ENCODE measurements around the gene SLC6A19. TPM values are rescaled to one million over a fixed set of nuclear protein-coding genes. Genes with fewer than 3 reads are reported as not detected.

The SLC6A19 gene
- total and polyA plus RNA-seq, 2 experiments from 2014 or later = 0.09 to 0.32 TPM

DNA sequence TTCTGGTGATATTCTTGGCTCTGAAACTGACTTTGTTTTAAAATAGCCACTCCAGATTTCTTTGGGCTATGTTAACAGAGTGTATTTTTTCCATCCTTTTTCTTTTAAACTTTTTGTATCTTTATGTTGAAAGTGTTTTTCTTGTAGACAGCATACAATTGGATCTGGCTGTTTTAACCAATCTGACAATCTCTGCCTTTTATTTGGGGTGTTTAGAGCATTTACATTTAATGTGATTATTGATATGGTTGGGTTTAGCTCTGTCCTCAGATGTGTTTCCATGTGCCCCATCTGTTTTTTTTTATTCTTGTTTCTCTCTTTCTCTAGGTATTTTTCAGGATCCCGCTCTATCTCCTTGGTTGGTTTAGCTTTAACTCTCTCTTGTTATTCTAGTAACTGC, 34.4 kb downstream of the SLC6A19 start:
- Histone ChIP-seq H3K36me3 (no peaks in the 10 kb centered on the region), H3K9me3 (ENCODE audit: low read depth) (no peaks in the 10 kb centered on the region), H3K27me3 (no peaks in the 10 kb centered on the region), H3K4me1 (ENCODE audit: low read depth) (no peaks in the 10 kb centered on the region), H3K27ac (no peak overlapping the region), H3K4me3 (no peak overlapping the region)
- TF ChIP-seq, protein P1, sequence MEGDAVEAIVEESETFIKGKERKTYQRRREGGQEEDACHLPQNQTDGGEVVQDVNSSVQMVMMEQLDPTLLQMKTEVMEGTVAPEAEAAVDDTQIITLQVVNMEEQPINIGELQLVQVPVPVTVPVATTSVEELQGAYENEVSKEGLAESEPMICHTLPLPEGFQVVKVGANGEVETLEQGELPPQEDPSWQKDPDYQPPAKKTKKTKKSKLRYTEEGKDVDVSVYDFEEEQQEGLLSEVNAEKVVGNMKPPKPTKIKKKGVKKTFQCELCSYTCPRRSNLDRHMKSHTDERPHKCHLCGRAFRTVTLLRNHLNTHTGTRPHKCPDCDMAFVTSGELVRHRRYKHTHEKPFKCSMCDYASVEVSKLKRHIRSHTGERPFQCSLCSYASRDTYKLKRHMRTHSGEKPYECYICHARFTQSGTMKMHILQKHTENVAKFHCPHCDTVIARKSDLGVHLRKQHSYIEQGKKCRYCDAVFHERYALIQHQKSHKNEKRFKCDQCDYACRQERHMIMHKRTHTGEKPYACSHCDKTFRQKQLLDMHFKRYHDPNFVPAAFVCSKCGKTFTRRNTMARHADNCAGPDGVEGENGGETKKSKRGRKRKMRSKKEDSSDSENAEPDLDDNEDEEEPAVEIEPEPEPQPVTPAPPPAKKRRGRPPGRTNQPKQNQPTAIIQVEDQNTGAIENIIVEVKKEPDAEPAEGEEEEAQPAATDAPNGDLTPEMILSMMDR (IDR thresholded peaks at IDR 0.05; ENCODE audit: low read depth, low read length) = no peak
- no peak for DNase-seq (ENCODE audit: low read depth in 1 of 2, low spot score in 1 of 2)

DNA sequence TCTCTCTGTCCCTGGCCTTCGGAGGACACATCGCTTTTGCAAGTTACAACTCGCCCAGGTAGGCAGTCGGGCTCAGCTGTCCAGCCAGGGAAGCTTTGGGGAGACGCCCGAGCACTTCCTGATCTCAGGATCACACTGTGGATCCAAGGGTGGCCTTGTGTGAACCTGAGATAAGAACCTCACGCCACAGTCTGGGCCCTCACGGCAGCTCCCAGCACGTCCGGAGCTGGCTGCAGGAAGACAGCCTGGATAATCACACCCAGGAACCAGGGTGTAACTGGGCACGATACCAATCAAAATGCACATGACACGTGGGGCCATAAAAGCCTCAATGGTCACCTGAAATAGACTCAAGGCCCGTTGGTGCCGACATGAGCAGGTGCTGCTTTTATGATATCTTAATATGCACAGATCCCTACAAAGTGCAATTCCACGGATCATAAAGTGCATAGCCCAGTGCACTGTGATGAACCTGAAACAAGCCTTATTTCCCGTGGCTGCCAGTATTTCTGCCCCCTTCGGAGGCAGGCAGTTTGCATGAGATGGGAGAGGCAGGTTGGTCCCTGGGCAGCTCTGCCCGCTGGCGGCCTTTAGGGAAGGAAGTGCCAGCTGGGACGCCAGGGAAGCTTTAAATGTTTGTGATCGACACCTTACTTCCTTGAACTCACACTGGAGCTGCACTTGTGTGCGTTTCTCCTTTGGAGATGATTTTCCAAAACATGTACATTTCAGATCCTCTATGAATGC, 38.3 kb downstream of the SLC6A19 start:
- Histone ChIP-seq H3K4me3 (no peak overlapping the region), H3K4me1 (ENCODE audit: low read depth) (no peaks in the 10 kb centered on the region), H3K27ac (no peak overlapping the region), H3K9me3 (ENCODE audit: low read depth) (no peaks in the 10 kb centered on the region), H3K27me3 (no peaks in the 10 kb centered on the region), H3K36me3 (no peaks in the 10 kb centered on the region)
- TF ChIP-seq, protein P1 (IDR thresholded peaks at IDR 0.05; ENCODE audit: low read depth, low read length) = no peak
- DNase-seq (ENCODE audit: low read depth in 1 of 2, low spot score in 1 of 2) = no peak

DNA sequence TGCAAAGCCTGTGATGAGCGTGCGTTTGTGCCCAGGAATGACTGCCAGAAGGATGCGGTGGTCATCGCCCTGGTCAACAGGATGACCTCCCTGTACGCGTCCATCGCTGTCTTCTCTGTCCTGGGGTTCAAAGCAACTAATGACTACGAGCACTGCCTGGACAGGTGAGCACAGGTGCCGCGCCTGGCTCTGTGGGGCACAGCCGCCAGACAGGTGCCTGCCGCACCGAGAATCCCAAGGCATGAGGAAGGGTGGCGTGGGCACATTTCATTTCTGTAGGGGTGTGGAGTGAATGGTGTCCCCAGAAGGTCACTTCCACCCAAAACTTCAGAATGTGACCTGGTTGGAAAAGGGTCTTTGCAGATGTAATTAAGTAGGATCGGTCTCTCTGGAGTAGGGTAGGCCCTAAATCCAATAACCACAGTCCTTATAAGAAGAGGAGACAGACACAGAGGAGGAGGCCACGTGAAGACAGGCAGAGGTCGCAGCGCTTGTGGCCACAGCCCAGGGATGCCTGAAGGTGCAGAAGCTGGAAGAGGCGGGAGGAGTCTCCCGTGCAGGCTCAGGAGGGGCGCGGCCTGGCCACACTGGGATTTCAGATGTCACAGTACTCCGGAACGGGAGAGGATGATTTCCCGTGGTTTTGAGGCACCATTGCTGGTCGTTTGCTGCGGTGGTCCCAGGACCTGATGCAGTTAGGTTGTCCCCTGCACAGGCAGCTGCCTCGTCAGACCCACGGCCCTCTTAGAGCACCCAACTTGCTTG, 39.3 kb downstream of the SLC6A19 start:
- Histone ChIP-seq H3K36me3 (no peaks in the 10 kb centered on the region), H3K9me3 (ENCODE audit: low read depth) (no peaks in the 10 kb centered on the region), H3K27me3 (no peaks in the 10 kb centered on the region), H3K4me3 (no peak overlapping the region), H3K27ac (no peak overlapping the region), H3K4me1 (ENCODE audit: low read depth) (no peaks in the 10 kb centered on the region)
- TF ChIP-seq, protein P1 (IDR thresholded peaks at IDR 0.05; ENCODE audit: low read depth, low read length) = no peak
- DNase-seq (ENCODE audit: low read depth in 1 of 2, low spot score in 1 of 2) = no peak

DNA sequence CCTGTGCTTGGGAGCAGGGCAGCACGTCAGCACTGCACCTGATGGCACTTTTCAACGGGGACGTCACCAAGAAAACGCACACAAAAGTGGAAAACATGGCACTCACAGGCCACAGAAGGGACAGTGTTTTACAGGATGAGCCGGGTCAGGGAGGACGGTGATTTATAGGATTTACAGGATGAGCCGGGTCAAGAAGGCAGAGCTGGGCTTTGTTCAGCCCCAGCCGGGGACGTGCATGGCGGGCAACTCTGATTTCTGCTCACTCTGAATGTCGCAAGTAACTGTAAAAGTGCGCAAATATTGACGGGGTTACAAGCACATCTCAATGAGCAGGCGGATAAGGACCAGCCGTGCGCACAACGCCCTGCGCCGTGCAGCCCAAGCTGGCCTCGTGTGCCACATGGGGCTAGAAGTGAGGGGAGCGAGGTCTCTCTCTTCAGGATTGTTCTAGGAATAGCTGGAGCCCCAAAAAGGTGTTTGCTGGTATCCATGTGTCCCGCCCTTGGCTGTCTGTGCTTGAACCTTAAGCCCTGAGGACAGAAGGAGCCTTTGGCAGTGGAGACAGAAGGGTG, 40.2 kb downstream of the SLC6A19 start:
- H3K4me3 ChIP-seq = no peak overlapping the region

DNA sequence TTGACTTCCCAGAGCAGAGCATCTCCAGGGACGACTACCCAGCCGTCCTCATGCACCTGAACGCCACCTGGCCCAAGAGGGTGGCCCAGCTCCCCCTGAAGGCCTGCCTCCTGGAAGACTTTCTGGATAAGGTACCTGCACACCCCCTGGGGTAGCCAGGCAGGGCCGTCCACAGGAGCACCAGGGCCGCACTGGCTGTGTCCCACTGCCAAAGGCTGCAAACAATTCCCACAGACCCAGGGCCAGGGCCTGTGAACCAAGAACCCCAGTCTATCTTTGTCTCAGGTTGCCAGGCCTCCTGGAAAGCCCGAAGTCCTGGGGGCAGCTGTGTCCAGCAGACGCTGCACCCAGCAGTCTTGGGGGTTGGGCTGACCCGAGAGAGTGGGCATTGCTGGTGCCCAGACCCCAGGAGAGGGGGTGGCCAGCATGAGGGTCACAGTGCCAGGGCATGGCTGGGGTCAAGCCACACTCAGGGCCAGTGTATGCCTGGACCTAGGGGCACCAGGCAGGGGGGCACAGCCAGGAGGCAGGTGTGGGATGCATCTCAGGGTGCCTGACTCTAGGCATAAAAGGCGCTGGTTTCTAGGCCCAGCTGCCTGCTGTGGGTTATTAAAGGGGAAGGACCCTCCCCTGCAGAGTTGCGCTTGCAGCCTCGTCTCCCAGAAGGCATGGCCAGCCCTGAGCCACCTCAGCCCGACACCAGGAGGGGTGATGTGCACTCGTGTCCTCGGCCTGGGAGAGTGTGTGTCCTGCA, 41.5 kb downstream of the SLC6A19 start:
- TF ChIP-seq, protein P1 (IDR thresholded peaks at IDR 0.05; ENCODE audit: low read depth, low read length) = no peak
- Histone ChIP-seq H3K27ac (no peak overlapping the region), H3K27me3 (no peaks in the 10 kb centered on the region)

More for the DNA sequence above, 40.2 kb downstream of the SLC6A19 start:
- Histone ChIP-seq H3K27ac (no peak overlapping the region), H3K9me3 (ENCODE audit: low read depth) (no peaks in the 10 kb centered on the region), H3K4me1 (ENCODE audit: low read depth) (no peaks in the 10 kb centered on the region), H3K36me3 (no peaks in the 10 kb centered on the region), H3K27me3 (no peaks in the 10 kb centered on the region)
- no peak for DNase-seq (ENCODE audit: low read depth in 1 of 2, low spot score in 1 of 2)
- TF ChIP-seq, protein P1 (IDR thresholded peaks at IDR 0.05; ENCODE audit: low read depth, low read length) = no peak

More for the DNA sequence above, 41.5 kb downstream of the SLC6A19 start:
- no peak for DNase-seq (ENCODE audit: low read depth in 1 of 2, low spot score in 1 of 2)
- H3K36me3 ChIP-seq = no peaks in the 10 kb centered on the region
- no peaks in the 10 kb centered on the region for H3K4me1 ChIP-seq (ENCODE audit: low read depth)
- no peaks in the 10 kb centered on the region for H3K9me3 ChIP-seq (ENCODE audit: low read depth)
- H3K4me3 ChIP-seq = no peak overlapping the region

Data from cardiac muscle cell (in vitro differentiated cells and primary cell).